Spleen (tissue), 11 donors: Measurements from ENCODE around the gene LPCAT1. TPM values are rescaled to one million over a fixed set of nuclear protein-coding genes. Genes with fewer than 3 reads are reported as not detected.
"Not testable (repeated sequence)": the region's sequence is repeated elsewhere in the genome, so short reads cannot be mapped to it uniquely, and the experiment has no call there.

Source experiments
- DNase-seq: peaks from one replicate; pipeline ENCODE4 v3.0.0-alpha.2; 2020
- H3K27ac ChIP-seq, 8 donors: fragments of 200-600 bp; sonication (generic) in 7 of 8; 1 replicate in 4 of 8; 2 replicates in 4 of 8; pipeline versions ENCODE4 v1.5.0 to v1.8.0; 2016 to 2021; ENCODE audit warnings: inconsistent platforms in 4 of 8, mild to moderate bottlenecking in 4 of 8, moderate library complexity in 1 of 8
- H3K27me3 ChIP-seq, 7 donors: fragments of 200-600 bp; sonication (generic) in 6 of 7; replicated peaks in 1 of 7; 1 replicate in 4 of 7; 2 replicates in 3 of 7; pipeline versions ENCODE4 v1.5.0 to v1.8.0; 2016 to 2021; ENCODE audit warnings: inconsistent platforms in 3 of 7, mild to moderate bottlenecking in 1 of 7
- H3K36me3 ChIP-seq, 6 donors: fragments of 200-600 bp; sonication (generic) in 5 of 6; 1 replicate in 4 of 6; 2 replicates in 2 of 6; pipeline versions ENCODE4 v1.5.0 to v1.8.0; 2016 to 2021; ENCODE audit warnings: inconsistent platforms in 2 of 6
- H3K4me1 ChIP-seq, 6 donors: fragments of 200-600 bp; sonication (generic) in 5 of 6; 1 replicate in 3 of 6; 2 replicates in 3 of 6; pipeline versions ENCODE4 v1.5.0 to v1.8.0; 2016 to 2021; ENCODE audit warnings: inconsistent platforms in 3 of 6
- H3K4me3 ChIP-seq, 8 donors: fragments of 200-600 bp; sonication (generic) in 7 of 8; 1 replicate in 4 of 8; 2 replicates in 4 of 8; pipeline versions ENCODE4 v1.5.0 to v1.8.0; 2016 to 2021; ENCODE audit warnings: inconsistent platforms in 4 of 8, mild to moderate bottlenecking in 4 of 8, moderate library complexity in 2 of 8
- H3K9me3 ChIP-seq, 8 donors: fragments of 200-600 bp; sonication (generic) in 7 of 8; 1 replicate in 4 of 8; 2 replicates in 4 of 8; pipeline versions ENCODE4 v1.5.0 to v1.8.0; 2016 to 2021; ENCODE audit warnings: inconsistent platforms in 4 of 8
- CTCF ChIP-seq, 11 experiments: fragments of 200-600 bp in 7 of 11; fragments of 450-650 bp in 4 of 11; sonication (generic) in 4 of 11; IDR thresholded peaks in 8 of 11; conservative IDR thresholded peaks in 3 of 11; 1 replicate in 7 of 11; 2 replicates in 4 of 11; pipeline versions ENCODE4 v1.4.0 to v1.8.0; 2016 to 2021; ENCODE audit warnings: antibody characterized with exemption in 11 of 11, inconsistent platforms in 4 of 11, mild to moderate bottlenecking in 1 of 11
- POLR2A ChIP-seq, 3 donors: fragments of 450-650 bp; IDR thresholded peaks; one replicate each; pipeline ENCODE4 v1.5.1; 2017; ENCODE audit warnings: antibody characterized with exemption in 3 of 3, mild to moderate bottlenecking in 1 of 3
- POLR2AphosphoS5 ChIP-seq, 3 donors: sonication (generic); formaldehyde crosslinking; IDR thresholded peaks; one replicate each; pipeline ENCODE4 v1.5.1; 2017; ENCODE audit warnings: antibody characterized with exemption in 3 of 3
- WGBS, 5 donors: extraction: QIAGEN DNeasy Blood & Tissue Kit in 3 of 5; methylation state at CpG; one replicate each; pipeline versions ENCODE4 v1.1.5 to v1.1.7; 2013 to 2018; 5-methylcytosine and 5-hydroxymethylcytosine counted together
- intact Hi-C: fragments of 100-400 bp; cut with DNase I; formaldehyde crosslinking; loops from one replicate; pipeline ENCODE4 v1.15.0; 2023; ENCODE audit warnings: low total_unique reads
- polyA plus RNA-seq, 3 donors: library from polyadenylated mRNA; stranded (reverse); fragments of 200-250 nt; gene quantifications; one replicate each; pipeline ENCODE4 v1.2.1, GENCODE V29; 2013
- total RNA-seq, 7 donors: library from RNA; depleted of rRNA in 3 of 7; stranded (reverse); fragments of >200 nt in 3 of 7; fragmentation: NEBNext Ultra II Directional in 4 of 7; extraction: Animal tissue kit (Norgen Biotek cat#: 25700) in 4 of 7; gene quantifications; one replicate each; pipeline versions ENCODE4 v1.1.0 to v1.2.1, GENCODE V29; 2016 to 2021
- donor health status: healthy with polysubstance abuse.
- donor health status: DM: no; HTN: no; CAD: no; lungs with moderate emphysema.
- donor health status: DM: no; HTN: no; CAD: no.
- donor health status: Bipolar disorder and iron deficiency.
- donor health status: healthy.
- donor health status: DM: no; HTN: no; CAD: no.
- donor health status: DM: yes; HTN: yes; CAD: no.

LPCAT1 gene
- total and polyA plus RNA-seq, 10 donors: 52.2 to 322 (median 174) TPM

GRCh38 chr5:1505506-1506241, 18.1 kb downstream of the LPCAT1 start:
- H3K36me3 ChIP-seq: peaks cover 0 to 54% (median 22%) of the 10 kb centered on the region in 6 donors
- intact Hi-C loops: no loop called here
- peak overlapping the region in 7 of 8 donors; percentile 22 to 96 (median 89) for H3K27ac ChIP-seq
- peak overlapping the region in 1 of 8 donors; percentile 57 for H3K4me3 ChIP-seq
- no peaks in the 10 kb centered on the region for H3K9me3 ChIP-seq
- peaks cover 51 to 99% (median 84%) of the 10 kb centered on the region in 6 donors for H3K4me1 ChIP-seq
- peak; percentile 82 for DNase-seq
- WGBS, 5 donors: 83 to 90% (median 86%) methylated on average over 23 to 24 of the region's 24 CpGs
- H3K27me3 ChIP-seq: no peaks in the 10 kb centered on the region
- TF ChIP-seq POLR2A (IDR thresholded peaks at IDR 0.05): no peak
- peak in 2 of 3 donors; percentile 29 to 39 for TF ChIP-seq POLR2AphosphoS5 (IDR thresholded peaks at IDR 0.05)

GRCh38 chr5:1505089-1505488, 18.7 kb downstream of the LPCAT1 start:
- H3K27me3 ChIP-seq, intact Hi-C loops, H3K9me3 ChIP-seq, DNase-seq: not testable (repeated sequence)
- peak overlapping the region in 1 of 8 donors; percentile 57 for H3K4me3 ChIP-seq
- peaks cover 0 to 54% (median 19%) of the 10 kb centered on the region in 6 donors for H3K36me3 ChIP-seq
- WGBS, 5 donors: 46 to 77% (median 61%) methylated on average over 14 of the region's 14 CpGs
- peaks cover 51 to 99% (median 90%) of the 10 kb centered on the region in 6 donors for H3K4me1 ChIP-seq
- peak overlapping the region in 7 of 8 donors; percentile 22 to 96 (median 89) for H3K27ac ChIP-seq

DNA sequence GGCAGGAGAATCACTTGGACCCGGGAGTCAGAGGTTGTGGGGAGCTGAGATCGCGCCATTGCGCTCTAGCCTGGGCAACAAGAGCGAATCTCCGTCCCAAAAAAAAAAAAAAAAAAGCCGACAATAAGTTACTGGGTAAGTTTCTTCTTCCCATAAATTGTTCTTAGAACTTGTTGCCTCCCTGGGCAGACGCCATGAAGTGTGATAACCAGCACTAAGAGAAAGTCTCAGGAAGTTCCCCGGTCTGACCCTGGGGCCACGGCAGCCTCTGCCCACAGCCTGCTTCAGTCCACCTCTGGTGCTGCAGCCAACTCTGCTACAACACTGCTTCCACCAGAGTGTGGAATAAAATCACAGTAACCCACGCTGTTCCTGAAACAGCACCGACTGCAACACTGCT, 19.1 kb downstream of the LPCAT1 start:
- Histone ChIP-seq H3K36me3 (peaks cover 0 to 54% (median 15%) of the 10 kb centered on the region in 6 donors), H3K27ac (peak overlapping the region; percentile 82 to 96 (median 88)), H3K27me3 (no peaks in the 10 kb centered on the region), H3K4me1 (peaks cover 54 to 100% (median 93%) of the 10 kb centered on the region in 6 donors), H3K9me3 (no peaks in the 10 kb centered on the region), H3K4me3 (peak overlapping the region in 1 of 8 donors; percentile 57)
- TF ChIP-seq POLR2A (IDR thresholded peaks at IDR 0.05): no peak
- no peak for TF ChIP-seq POLR2AphosphoS5 (IDR thresholded peaks at IDR 0.05)
- no peak for TF ChIP-seq CTCF (IDR thresholded peaks at IDR 0.05 in 8 of 11, conservative IDR thresholded peaks at IDR 0.05 in 3 of 11)
- intact Hi-C loops: no loop called here
- WGBS, 5 donors: 56 to 70% (median 60%) methylated on average over 12 of the region's 12 CpGs
- DNase-seq: peak; percentile 79

DNA sequence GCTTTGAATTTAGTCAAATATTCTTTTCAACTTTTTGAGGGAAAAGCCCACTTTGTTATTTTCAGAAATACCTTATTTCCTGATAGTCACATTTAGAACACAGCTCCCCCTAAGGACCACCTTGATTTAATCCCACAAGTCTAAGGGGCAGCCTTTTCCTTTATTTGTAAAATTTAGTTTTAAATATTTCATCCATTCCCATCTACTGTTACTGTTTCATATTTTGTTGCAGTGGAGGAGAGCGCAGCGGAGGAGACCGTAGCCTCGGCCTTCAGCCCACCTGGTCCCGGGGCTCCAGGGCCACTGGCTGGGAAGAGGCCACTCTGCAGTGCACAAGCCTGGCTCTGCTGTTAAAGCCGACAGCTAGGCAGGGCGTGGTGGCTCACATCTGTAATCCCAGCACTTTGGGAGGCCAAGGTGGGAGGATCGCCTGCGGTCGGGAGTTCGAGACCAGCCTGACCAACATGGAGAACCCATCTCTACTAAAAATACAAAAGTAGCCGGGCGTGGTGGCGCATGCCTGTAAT, 19.6 kb downstream of the LPCAT1 start:
- H3K4me1 ChIP-seq: peaks cover 58 to 100% (median 95%) of the 10 kb centered on the region in 6 donors
- intact Hi-C loops: no loop called here

More for the DNA sequence above, 19.6 kb downstream of the LPCAT1 start:
- Histone ChIP-seq H3K4me3 (peak overlapping the region in 3 of 8 donors; percentile 1 to 57 (median 9)), H3K27me3 (no peaks in the 10 kb centered on the region), H3K27ac (peak overlapping the region; percentile 82 to 96 (median 88)), H3K36me3 (peaks cover 0 to 54% (median 10%) of the 10 kb centered on the region in 6 donors), H3K9me3 (no peaks in the 10 kb centered on the region)
- 67 to 84% (median 80%) methylated on average over 14 of the region's 14 CpGs for WGBS, 5 donors
- TF ChIP-seq CTCF (IDR thresholded peaks at IDR 0.05 in 8 of 11, conservative IDR thresholded peaks at IDR 0.05 in 3 of 11) (peak in 6 of 11 experiments; percentile 5 to 27 (median 22)), POLR2AphosphoS5 (IDR thresholded peaks at IDR 0.05) (peak in 2 of 3 donors; percentile 43 to 64), POLR2A (IDR thresholded peaks at IDR 0.05) (no peak)
- DNase-seq: no peak
